ENCODE measurements around the gene BTNL2.

The BTNL2 gene

DNA sequence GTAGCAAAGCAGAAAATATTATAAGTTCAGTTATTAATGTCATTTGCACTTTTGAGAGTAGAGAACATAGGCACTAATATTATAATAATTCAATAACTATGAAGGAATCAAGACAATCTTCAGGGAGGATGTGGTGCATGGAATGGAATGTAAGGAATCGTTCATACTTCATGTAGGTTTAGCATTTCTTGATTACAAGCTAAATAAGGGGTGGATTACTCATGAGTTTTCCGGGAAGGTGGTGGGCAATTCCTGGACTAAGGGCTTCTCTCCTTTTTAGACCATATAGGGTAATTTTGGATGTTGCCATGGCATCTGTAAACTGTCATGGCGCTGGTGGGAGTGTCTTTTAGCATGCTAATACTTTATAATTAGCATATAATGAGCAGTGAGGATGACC is 9.1 kb upstream of the BTNL2 start:
- H2AFZ ChIP-seq (ENCODE audit: low read length) = no peak overlapping the region
- H3K4me2 ChIP-seq (ENCODE audit: low read depth, low read length) = peak overlapping the region; percentile 59; the same call in 1 of the 2 replicates

DNA sequence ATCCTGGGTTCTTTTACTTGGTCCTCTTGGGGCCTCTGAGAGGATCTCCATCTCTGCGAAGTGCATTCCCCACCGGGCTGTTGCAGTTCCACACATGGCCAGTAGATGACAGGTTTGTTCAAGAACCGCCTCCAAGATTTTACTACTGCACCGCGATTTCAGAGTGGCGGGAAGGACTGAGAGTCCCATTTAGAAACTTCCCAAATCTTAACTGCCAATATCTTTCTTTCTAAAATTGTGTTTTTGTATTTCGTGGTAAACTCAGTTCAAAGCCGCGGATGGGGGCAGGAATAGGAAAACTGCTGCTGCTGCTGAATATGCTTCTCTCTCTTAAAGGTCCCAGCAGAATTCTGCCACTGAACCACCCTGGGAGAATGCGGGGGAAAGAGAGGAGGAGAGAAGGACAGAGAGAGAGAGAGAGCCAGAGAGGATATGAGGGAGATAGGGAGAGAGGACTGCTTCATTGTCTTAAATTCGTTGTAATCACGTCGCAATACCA is 8.6 kb upstream of the BTNL2 start:
- no peaks in the 10 kb centered on the region for H4K20me1 ChIP-seq (ENCODE audit: insufficient read depth, low read length)
- peak overlapping the region; percentile 14; the same call in 1 of the 2 replicates for H3K4me3 ChIP-seq (ENCODE audit: low read length)
- peak overlapping the region; percentile 46; the same call in 1 of the 2 replicates for H2AFZ ChIP-seq (ENCODE audit: low read length)
- DNase-seq = peak; percentile 71
- peaks cover 15% of the 10 kb centered on the region for H3K27me3 ChIP-seq (replicated peaks; ENCODE audit: insufficient read depth, low read length)
- no peaks in the 10 kb centered on the region for H3K4me1 ChIP-seq (ENCODE audit: low read length)
- no peak for TF ChIP-seq EZH2 (optimal IDR thresholded peaks at IDR 0.05; ENCODE audit: low read depth, low read length)
- TF ChIP-seq, protein P1, sequence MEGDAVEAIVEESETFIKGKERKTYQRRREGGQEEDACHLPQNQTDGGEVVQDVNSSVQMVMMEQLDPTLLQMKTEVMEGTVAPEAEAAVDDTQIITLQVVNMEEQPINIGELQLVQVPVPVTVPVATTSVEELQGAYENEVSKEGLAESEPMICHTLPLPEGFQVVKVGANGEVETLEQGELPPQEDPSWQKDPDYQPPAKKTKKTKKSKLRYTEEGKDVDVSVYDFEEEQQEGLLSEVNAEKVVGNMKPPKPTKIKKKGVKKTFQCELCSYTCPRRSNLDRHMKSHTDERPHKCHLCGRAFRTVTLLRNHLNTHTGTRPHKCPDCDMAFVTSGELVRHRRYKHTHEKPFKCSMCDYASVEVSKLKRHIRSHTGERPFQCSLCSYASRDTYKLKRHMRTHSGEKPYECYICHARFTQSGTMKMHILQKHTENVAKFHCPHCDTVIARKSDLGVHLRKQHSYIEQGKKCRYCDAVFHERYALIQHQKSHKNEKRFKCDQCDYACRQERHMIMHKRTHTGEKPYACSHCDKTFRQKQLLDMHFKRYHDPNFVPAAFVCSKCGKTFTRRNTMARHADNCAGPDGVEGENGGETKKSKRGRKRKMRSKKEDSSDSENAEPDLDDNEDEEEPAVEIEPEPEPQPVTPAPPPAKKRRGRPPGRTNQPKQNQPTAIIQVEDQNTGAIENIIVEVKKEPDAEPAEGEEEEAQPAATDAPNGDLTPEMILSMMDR (IDR thresholded peaks at IDR 0.05; ENCODE audit: low read length) = peak; percentile 99
- no peak overlapping the region for H3K9ac ChIP-seq (ENCODE audit: low read length)
- H3K27ac ChIP-seq (ENCODE audit: low read length) = no peak overlapping the region
- H3K9me3 ChIP-seq (replicated peaks; ENCODE audit: insufficient read depth, low read length) = no peaks in the 10 kb centered on the region
- no peaks in the 10 kb centered on the region for H3K79me2 ChIP-seq (ENCODE audit: low read length)
- no peaks in the 10 kb centered on the region for H3K9me2 ChIP-seq (replicated peaks; ENCODE audit: insufficient read depth, low read length)
- H3K4me2 ChIP-seq (ENCODE audit: low read depth, low read length) = peak overlapping the region; percentile 59; the same call in 1 of the 2 replicates
- no peaks in the 10 kb centered on the region for H3K36me3 ChIP-seq (replicated peaks; ENCODE audit: insufficient read depth, low read length)
- no peaks in the 10 kb centered on the region for H3F3A ChIP-seq (ENCODE audit: insufficient read depth, low read length)

More for the DNA sequence above, 9.1 kb upstream of the BTNL2 start:
- Histone ChIP-seq H3K27me3 (replicated peaks; ENCODE audit: insufficient read depth, low read length) (peaks cover 15% of the 10 kb centered on the region), H4K20me1 (ENCODE audit: insufficient read depth, low read length) (no peaks in the 10 kb centered on the region), H3K9ac (ENCODE audit: low read length) (no peak overlapping the region), H3K9me2 (replicated peaks; ENCODE audit: insufficient read depth, low read length) (no peaks in the 10 kb centered on the region), H3K4me3 (ENCODE audit: low read length) (no peak overlapping the region), H3K36me3 (replicated peaks; ENCODE audit: insufficient read depth, low read length) (no peaks in the 10 kb centered on the region), H3K4me1 (ENCODE audit: low read length) (no peaks in the 10 kb centered on the region), H3K27ac (ENCODE audit: low read length) (no peak overlapping the region), H3F3A (ENCODE audit: insufficient read depth, low read length) (no peaks in the 10 kb centered on the region), H3K79me2 (ENCODE audit: low read length) (no peaks in the 10 kb centered on the region), H3K9me3 (replicated peaks; ENCODE audit: insufficient read depth, low read length) (no peaks in the 10 kb centered on the region)
- TF ChIP-seq EZH2 (optimal IDR thresholded peaks at IDR 0.05; ENCODE audit: low read depth, low read length) = no peak
- TF ChIP-seq EZH2phosphoT487 (IDR thresholded peaks at IDR 0.05; ENCODE audit: low read length) = no peak
- TF ChIP-seq, protein P1 (IDR thresholded peaks at IDR 0.05; ENCODE audit: low read length) = no peak
- DNase-seq = no peak

DNA sequence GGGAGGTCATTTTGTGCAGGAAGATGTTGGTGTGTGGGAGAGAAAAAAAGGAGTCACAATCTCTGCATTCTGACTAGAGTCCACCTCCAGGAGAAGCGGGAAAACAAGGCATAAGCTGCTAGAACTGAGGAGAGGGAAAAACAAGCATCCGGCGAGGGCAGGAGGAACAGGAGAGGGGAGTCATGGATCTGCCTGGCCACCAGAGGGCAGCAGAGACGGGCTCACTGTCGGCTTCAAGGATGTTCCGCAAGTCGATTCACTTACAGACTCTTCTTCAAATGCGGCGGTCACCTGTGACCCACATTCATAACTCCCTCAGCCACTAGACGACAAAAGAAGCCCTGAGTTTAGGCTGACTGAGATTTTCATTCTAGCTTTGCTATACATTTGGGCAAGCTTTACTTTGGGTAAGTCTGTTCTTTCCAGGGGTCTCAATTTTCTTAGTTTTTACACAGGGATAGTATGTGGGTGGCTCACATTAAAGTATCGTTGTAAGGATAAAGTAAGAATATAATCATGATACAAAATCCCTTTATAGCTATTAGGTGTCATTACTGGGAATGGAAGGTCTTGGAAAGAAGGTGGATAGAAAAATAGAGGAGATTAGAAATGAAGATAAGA is 6.6 kb upstream of the BTNL2 start:
- peaks cover 15% of the 10 kb centered on the region for H3K27me3 ChIP-seq (replicated peaks; ENCODE audit: insufficient read depth, low read length)
- H3K4me2 ChIP-seq (ENCODE audit: low read depth, low read length) = peak overlapping the region; percentile 25; the same call in 1 of the 2 replicates
- H2AFZ ChIP-seq (ENCODE audit: low read length) = 0 out of 2 replicates have a peak overlapping the region, but pooled peaks have one; percentile 2

More for the DNA sequence above, 6.6 kb upstream of the BTNL2 start:
- no peak overlapping the region for H3K9ac ChIP-seq (ENCODE audit: low read length)
- peak; percentile 64 for DNase-seq
- H4K20me1 ChIP-seq (ENCODE audit: insufficient read depth, low read length) = no peaks in the 10 kb centered on the region
- H3K79me2 ChIP-seq (ENCODE audit: low read length) = no peaks in the 10 kb centered on the region
- no peaks in the 10 kb centered on the region for H3K4me1 ChIP-seq (ENCODE audit: low read length)
- no peak overlapping the region for H3K4me3 ChIP-seq (ENCODE audit: low read length)
- H3K9me3 ChIP-seq (replicated peaks; ENCODE audit: insufficient read depth, low read length) = no peaks in the 10 kb centered on the region
- TF ChIP-seq, protein P1 (IDR thresholded peaks at IDR 0.05; ENCODE audit: low read length) = peak; percentile 91
- no peak for TF ChIP-seq EZH2 (optimal IDR thresholded peaks at IDR 0.05; ENCODE audit: low read depth, low read length)
- H3K27ac ChIP-seq (ENCODE audit: low read length) = no peak overlapping the region
- no peaks in the 10 kb centered on the region for H3K36me3 ChIP-seq (replicated peaks; ENCODE audit: insufficient read depth, low read length)
- no peaks in the 10 kb centered on the region for H3K9me2 ChIP-seq (replicated peaks; ENCODE audit: insufficient read depth, low read length)
- no peaks in the 10 kb centered on the region for H3F3A ChIP-seq (ENCODE audit: insufficient read depth, low read length)
